Osteoblast (primary cell): ENCODE results near the gene ATAD5. TPM values are rescaled to one million over a fixed set of nuclear protein-coding genes. Genes with fewer than 3 reads are reported as not detected.
"Not testable (repeated sequence)": the region's sequence is repeated elsewhere in the genome, so short reads cannot be mapped to it uniquely, and the experiment has no call there.

Experiments
- DNase-seq: peaks from one replicate; pipeline ENCODE4 v3.0.0; 2011; ENCODE audit warnings: low spot score, mixed read lengths; ENCODE audit not compliant: insufficient read length; ENCODE audit errors: missing footprints
- H2AFZ ChIP-seq: 2 replicates; pipeline ENCODE4 v1.6.0; 2011; ENCODE audit warnings: mild to moderate bottlenecking, low read length
- H3K27ac ChIP-seq: 2 replicates; pipeline ENCODE4 v1.5.1; 2011; ENCODE audit warnings: mild to moderate bottlenecking, low read depth, low read length, moderate library complexity
- H3K27me3 ChIP-seq: 2 replicates; pipeline ENCODE4 v1.6.0; 2012; ENCODE audit warnings: mild to moderate bottlenecking, control low read depth, inconsistent platforms, low read length, moderate library complexity; ENCODE audit not compliant: insufficient read depth
- H3K36me3 ChIP-seq: 2 replicates; pipeline ENCODE4 v1.5.1; 2011; ENCODE audit warnings: mild to moderate bottlenecking, low read length, control low read depth, moderate library complexity; ENCODE audit not compliant: insufficient read depth
- H3K4me1 ChIP-seq: 2 replicates; pipeline ENCODE4 v1.5.1; 2011; ENCODE audit warnings: mild to moderate bottlenecking, low read length, control low read depth, moderate library complexity; ENCODE audit not compliant: insufficient read depth
- H3K4me2 ChIP-seq: 2 replicates; pipeline ENCODE4 v1.6.0; 2011; ENCODE audit warnings: mild to moderate bottlenecking, low read length; ENCODE audit not compliant: insufficient read depth
- H3K4me3 ChIP-seq: fragments of 200-600 bp; sonication (generic); 3 replicates; pipeline ENCODE4 v1.5.1; 2012; ENCODE audit warnings: mild to moderate bottlenecking, low read length, inconsistent platforms; ENCODE audit not compliant: insufficient read depth
- H3K79me2 ChIP-seq: 2 replicates; pipeline ENCODE4 v1.6.0; 2012; ENCODE audit warnings: mild to moderate bottlenecking, low read length, control low read depth, inconsistent platforms; ENCODE audit not compliant: insufficient read depth
- H3K9me3 ChIP-seq: 2 replicates; pipeline ENCODE4 v1.5.1; 2011; ENCODE audit warnings: low read depth, low read length, control low read depth
- H4K20me1 ChIP-seq: 2 replicates; pipeline ENCODE4 v1.6.0; 2012; ENCODE audit warnings: mild to moderate bottlenecking, low read length, control low read depth; ENCODE audit not compliant: insufficient read depth
- CTCF ChIP-seq: IDR thresholded peaks from 2 replicates; pipeline ENCODE4 v1.5.1; 2011; ENCODE audit warnings: mild to moderate bottlenecking, low read depth, low read length, moderate library complexity; ENCODE audit errors: extremely low read depth
- total RNA-seq: library from RNA; depleted of rRNA; stranded (reverse); fragments of >200 nt; gene quantifications from 2 replicates; pipeline ENCODE4 v1.2.3, GENCODE V29; 2012

The ATAD5 gene
- total RNA-seq, 1 donor = 1.8 TPM

- Histone ChIP-seq H3K27me3 (peaks cover 4% of the 10 kb centered on the region), H3K4me3 (no peak overlapping the region), H4K20me1 (no peaks in the 10 kb centered on the region), H3K36me3 (no peaks in the 10 kb centered on the region), H3K79me2 (no peaks in the 10 kb centered on the region), H3K27ac (no peak overlapping the region), H3K4me1 (no peaks in the 10 kb centered on the region), H3K9me3 (no peaks in the 10 kb centered on the region), H3K4me2 (no peak overlapping the region), H2AFZ (no peak overlapping the region)
- TF ChIP-seq CTCF = no peak
- no peak for DNase-seq
These were observed 97.4 kb downstream of the ATAD5 start for GRCh38 chr17:30929081-30929633.

- not testable (repeated sequence) for H3K4me2 ChIP-seq, H3K36me3 ChIP-seq, H3K4me1 ChIP-seq, DNase-seq, H3K9me3 ChIP-seq, H2AFZ ChIP-seq, H3K27me3 ChIP-seq, H4K20me1 ChIP-seq, H3K27ac ChIP-seq, H3K4me3 ChIP-seq, H3K79me2 ChIP-seq
These were observed 98.1 kb downstream of the ATAD5 start for GRCh38 chr17:30929861-30930260.

GRCh38 chr17:30930495-30930894, 98.7 kb downstream of the ATAD5 start:
- no peaks in the 10 kb centered on the region for H3K36me3 ChIP-seq
- no peak overlapping the region for H2AFZ ChIP-seq
- no peak overlapping the region for H3K4me3 ChIP-seq
- TF ChIP-seq CTCF = no peak
- no peaks in the 10 kb centered on the region for H3K79me2 ChIP-seq
- H3K9me3 ChIP-seq = no peaks in the 10 kb centered on the region
- H3K4me2 ChIP-seq = no peak overlapping the region
- H3K27ac ChIP-seq = no peak overlapping the region
- H4K20me1 ChIP-seq = no peaks in the 10 kb centered on the region
- no peak for DNase-seq
- H3K4me1 ChIP-seq = no peaks in the 10 kb centered on the region
- H3K27me3 ChIP-seq = no peaks in the 10 kb centered on the region

- H2AFZ ChIP-seq, H3K4me1 ChIP-seq, H4K20me1 ChIP-seq, DNase-seq, H3K27me3 ChIP-seq, H3K27ac ChIP-seq, H3K4me3 ChIP-seq, H3K79me2 ChIP-seq, H3K4me2 ChIP-seq, H3K9me3 ChIP-seq, H3K36me3 ChIP-seq: not testable (repeated sequence)
These were observed 99.8 kb downstream of the ATAD5 start for GRCh38 chr17:30931582-30931981.

GRCh38 chr17:30933966-30934365, 102.2 kb downstream of the ATAD5 start:
- H3K9me3 ChIP-seq = no peaks in the 10 kb centered on the region
- no peak overlapping the region for H2AFZ ChIP-seq
- TF ChIP-seq CTCF = no peak
- H3K27me3 ChIP-seq = no peaks in the 10 kb centered on the region
- no peak overlapping the region for H3K27ac ChIP-seq
- H4K20me1 ChIP-seq = no peaks in the 10 kb centered on the region
- no peak for DNase-seq
- no peak overlapping the region for H3K4me3 ChIP-seq
- H3K4me2 ChIP-seq = no peak overlapping the region
- H3K36me3 ChIP-seq = no peaks in the 10 kb centered on the region
- no peaks in the 10 kb centered on the region for H3K79me2 ChIP-seq
- no peaks in the 10 kb centered on the region for H3K4me1 ChIP-seq
